ENCODE results near the gene ACP6.

DNA sequence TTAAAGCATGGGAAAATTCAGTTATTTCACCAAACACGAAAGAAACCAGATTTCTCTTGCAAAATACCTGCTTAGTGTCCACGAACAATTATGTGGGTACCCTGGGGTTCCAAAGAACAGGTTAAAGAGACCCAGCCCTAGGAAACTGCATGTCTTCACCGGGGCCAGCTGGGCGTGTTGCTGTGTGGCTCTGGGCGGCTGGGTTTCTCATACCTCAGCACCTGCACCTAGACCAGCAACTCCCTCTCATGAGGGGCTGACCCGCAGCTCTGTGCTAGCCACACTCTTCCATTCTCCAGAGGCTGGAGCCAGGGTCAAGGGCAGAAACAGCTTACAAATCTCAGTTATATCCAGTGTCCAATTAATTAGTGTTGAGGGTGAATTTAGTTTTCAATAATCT, 40.3 kb downstream of the ACP6 start:
- TF ChIP-seq, protein P1, sequence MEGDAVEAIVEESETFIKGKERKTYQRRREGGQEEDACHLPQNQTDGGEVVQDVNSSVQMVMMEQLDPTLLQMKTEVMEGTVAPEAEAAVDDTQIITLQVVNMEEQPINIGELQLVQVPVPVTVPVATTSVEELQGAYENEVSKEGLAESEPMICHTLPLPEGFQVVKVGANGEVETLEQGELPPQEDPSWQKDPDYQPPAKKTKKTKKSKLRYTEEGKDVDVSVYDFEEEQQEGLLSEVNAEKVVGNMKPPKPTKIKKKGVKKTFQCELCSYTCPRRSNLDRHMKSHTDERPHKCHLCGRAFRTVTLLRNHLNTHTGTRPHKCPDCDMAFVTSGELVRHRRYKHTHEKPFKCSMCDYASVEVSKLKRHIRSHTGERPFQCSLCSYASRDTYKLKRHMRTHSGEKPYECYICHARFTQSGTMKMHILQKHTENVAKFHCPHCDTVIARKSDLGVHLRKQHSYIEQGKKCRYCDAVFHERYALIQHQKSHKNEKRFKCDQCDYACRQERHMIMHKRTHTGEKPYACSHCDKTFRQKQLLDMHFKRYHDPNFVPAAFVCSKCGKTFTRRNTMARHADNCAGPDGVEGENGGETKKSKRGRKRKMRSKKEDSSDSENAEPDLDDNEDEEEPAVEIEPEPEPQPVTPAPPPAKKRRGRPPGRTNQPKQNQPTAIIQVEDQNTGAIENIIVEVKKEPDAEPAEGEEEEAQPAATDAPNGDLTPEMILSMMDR (IDR thresholded peaks at IDR 0.05; ENCODE audit: extremely low read depth in 1 of 2, insufficient read depth in 1 of 2, low read depth in 1 of 2, low read length in 2 of 2) = no peak
- TF ChIP-seq POLR2AphosphoS5 (IDR thresholded peaks at IDR 0.05; ENCODE audit: insufficient read depth, low read depth, low read length) = no peak
